HepG2 (cell line): ENCODE measurements around the gene SPRED2. TPM values are rescaled to one million over a fixed set of nuclear protein-coding genes. Genes with fewer than 3 reads are reported as not detected.

Experiments used
- ARNT ChIP-seq: fragments of 450-650 bp; IDR thresholded peaks from 2 replicates; pipeline ENCODE4 v1.6.1; 2017
- ATM ChIP-seq: fragments of 450-650 bp; IDR thresholded peaks from 2 replicates; pipeline ENCODE4 v1.7.1; 2017; ENCODE audit warnings: mild to moderate bottlenecking, borderline replicate concordance
- CHCHD3 ChIP-seq: sonication (generic); formaldehyde crosslinking; IDR thresholded peaks from 2 replicates; pipeline ENCODE4 v1.8.0; 2022; ENCODE audit warnings: mild to moderate bottlenecking, missing genetic modification reagents, moderate library complexity
- EP300 ChIP-seq, 3 experiments: sonication (generic) in 1 of 3; formaldehyde crosslinking in 1 of 3; IDR thresholded peaks; 2 replicates each; pipeline versions ENCODE4 v1.5.1 to v1.6.1; 2011 to 2020; ENCODE audit warnings: low read depth in 2 of 3, low read length in 2 of 3, borderline replicate concordance in 1 of 3, improper control_type of control experiment in 1 of 3, mild to moderate bottlenecking in 1 of 3, missing genetic modification reagents in 1 of 3, moderate library complexity in 1 of 3
- NCOA5 ChIP-seq: sonication (generic); formaldehyde crosslinking; IDR thresholded peaks from 2 replicates; pipeline ENCODE4 v1.4.0; 2020; ENCODE audit warnings: missing genetic modification reagents
- POLR2G ChIP-seq: fragments of 200-400 bp; formaldehyde crosslinking; IDR thresholded peaks from 2 replicates; pipeline ENCODE4 v1.6.1; 2018; ENCODE audit warnings: mild to moderate bottlenecking, low read depth, low read length, moderate library complexity
- SMC3 ChIP-seq: IDR thresholded peaks from 2 replicates; pipeline ENCODE4 v1.6.1; 2011; ENCODE audit warnings: low read length, improper control_type of control experiment
- SRSF4 ChIP-seq: fragments of 200-400 bp; formaldehyde crosslinking; IDR thresholded peaks from one replicate; pipeline ENCODE4 v1.6.1; 2018; ENCODE audit warnings: mild to moderate bottlenecking, low read depth, low read length, moderate library complexity; ENCODE audit not compliant: poor library complexity, severe bottlenecking
- TMF1 ChIP-seq: sonication (generic); formaldehyde crosslinking; IDR thresholded peaks from 2 replicates; pipeline ENCODE4 v1.8.1; 2022; ENCODE audit warnings: low read depth, missing genetic modification reagents
- ZBTB2 ChIP-seq: sonication (generic); formaldehyde crosslinking; IDR thresholded peaks from 2 replicates; pipeline ENCODE4 v1.8.0; 2022; ENCODE audit warnings: low read depth, missing genetic modification reagents
- ZNF17 ChIP-seq: sonication (generic); formaldehyde crosslinking; IDR thresholded peaks from 2 replicates; pipeline ENCODE4 v1.5.0; 2020; ENCODE audit warnings: mild to moderate bottlenecking, missing genetic modification reagents
- ZNF446 ChIP-seq: sonication (generic); formaldehyde crosslinking; IDR thresholded peaks from 2 replicates; pipeline ENCODE4 v1.5.0; 2020; ENCODE audit warnings: mild to moderate bottlenecking, missing genetic modification reagents
- ZNF530 ChIP-seq: sonication (generic); formaldehyde crosslinking; IDR thresholded peaks from 2 replicates; pipeline ENCODE4 v1.5.0; 2020; ENCODE audit warnings: low read depth, mild to moderate bottlenecking, missing genetic modification reagents
- ZNF574 ChIP-seq: sonication (generic); formaldehyde crosslinking; IDR thresholded peaks from 2 replicates; pipeline ENCODE4 v1.4.0; 2020; ENCODE audit warnings: missing genetic modification reagents
- ZNF768 ChIP-seq: sonication (generic); formaldehyde crosslinking; IDR thresholded peaks from 2 replicates; pipeline ENCODE4 v1.4.0; 2020; ENCODE audit warnings: missing genetic modification reagents
- polyA plus RNA-seq, 8 experiments: library from polyadenylated mRNA; depleted of rRNA in 3 of 8; stranded (reverse) in 7 of 8; unstranded in 1 of 8; fragments of >200 nt; fragmentation: Illumina TruSeq in 4 of 8; extraction: Trizol in 4 of 8; gene quantifications; 2 replicates each; pipeline versions ENCODE4 v1.2.1 to v1.2.3, GENCODE V29; 2011 to 2016; ENCODE audit warnings: low read depth in 4 of 8, missing spikeins in 1 of 8, mixed read lengths in 1 of 8; ENCODE audit not compliant: insufficient read depth in 1 of 8
- total RNA-seq, 5 experiments: library from RNA; depleted of rRNA; stranded (reverse); fragments of >200 nt; fragmentation: Illumina TruSeq; extraction: Trizol; gene quantifications; 2 replicates each; pipeline ENCODE4 v1.2.3, GENCODE V29; 2016; ENCODE audit warnings: low read depth in 1 of 5
- TF ChIP-seq, protein P1 (sequence below): sonication (generic); formaldehyde crosslinking; IDR thresholded peaks from 2 replicates; pipeline ENCODE4 v1.5.0; 2020; ENCODE audit warnings: mild to moderate bottlenecking, missing genetic modification reagents, borderline replicate concordance
- TF ChIP-seq, protein P2 (sequence below): sonication (generic); formaldehyde crosslinking; IDR thresholded peaks from 2 replicates; pipeline ENCODE4 v1.5.1; 2020; ENCODE audit warnings: missing genetic modification reagents, mild to moderate bottlenecking, borderline replicate concordance
- TF ChIP-seq, protein P3 (sequence below): sonication (generic); formaldehyde crosslinking; IDR thresholded peaks from 2 replicates; pipeline ENCODE4 v1.4.0; 2020; ENCODE audit warnings: mild to moderate bottlenecking, missing genetic modification reagents

The SPRED2 gene
- total and polyA plus RNA-seq, 2 of the 13 experiments (the other 11 are each of a cell fraction or from before 2014, with no cell fraction given): 13.0 to 37.0 TPM

DNA sequence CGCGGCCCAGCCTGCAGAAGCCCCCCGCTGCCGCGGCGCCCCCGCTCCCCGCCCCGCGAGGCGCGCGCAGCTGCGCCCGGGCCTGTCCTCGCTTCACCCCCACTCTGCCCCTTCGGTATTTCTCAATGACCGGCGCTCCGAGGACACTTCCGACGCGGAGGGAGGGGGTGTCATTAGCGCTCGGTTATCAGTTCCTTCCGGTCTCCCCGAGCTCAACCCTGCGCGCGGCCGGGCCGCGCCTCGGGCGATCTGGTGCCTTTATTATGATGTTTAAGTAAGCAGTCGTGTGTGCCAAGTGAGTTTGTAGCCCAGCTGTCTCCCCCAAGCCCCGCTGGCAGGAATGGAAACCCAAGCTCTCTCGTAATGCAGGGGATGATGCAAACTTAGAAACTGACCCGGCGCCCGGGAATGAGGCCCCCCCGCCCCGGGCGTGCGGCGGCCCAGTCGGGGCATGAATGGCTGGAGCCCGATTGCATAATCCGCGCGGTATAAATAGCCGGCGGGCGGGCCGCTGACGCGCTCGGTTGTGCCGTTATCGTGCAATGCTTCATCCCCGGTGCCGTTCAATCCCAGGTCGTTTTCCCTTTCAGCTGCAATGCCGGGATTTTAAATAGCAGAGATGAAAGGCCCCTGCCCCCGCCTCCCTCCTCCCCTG lies 3.9 kb upstream of the SPRED2 start (continued):
- TF ChIP-seq, protein P1, sequence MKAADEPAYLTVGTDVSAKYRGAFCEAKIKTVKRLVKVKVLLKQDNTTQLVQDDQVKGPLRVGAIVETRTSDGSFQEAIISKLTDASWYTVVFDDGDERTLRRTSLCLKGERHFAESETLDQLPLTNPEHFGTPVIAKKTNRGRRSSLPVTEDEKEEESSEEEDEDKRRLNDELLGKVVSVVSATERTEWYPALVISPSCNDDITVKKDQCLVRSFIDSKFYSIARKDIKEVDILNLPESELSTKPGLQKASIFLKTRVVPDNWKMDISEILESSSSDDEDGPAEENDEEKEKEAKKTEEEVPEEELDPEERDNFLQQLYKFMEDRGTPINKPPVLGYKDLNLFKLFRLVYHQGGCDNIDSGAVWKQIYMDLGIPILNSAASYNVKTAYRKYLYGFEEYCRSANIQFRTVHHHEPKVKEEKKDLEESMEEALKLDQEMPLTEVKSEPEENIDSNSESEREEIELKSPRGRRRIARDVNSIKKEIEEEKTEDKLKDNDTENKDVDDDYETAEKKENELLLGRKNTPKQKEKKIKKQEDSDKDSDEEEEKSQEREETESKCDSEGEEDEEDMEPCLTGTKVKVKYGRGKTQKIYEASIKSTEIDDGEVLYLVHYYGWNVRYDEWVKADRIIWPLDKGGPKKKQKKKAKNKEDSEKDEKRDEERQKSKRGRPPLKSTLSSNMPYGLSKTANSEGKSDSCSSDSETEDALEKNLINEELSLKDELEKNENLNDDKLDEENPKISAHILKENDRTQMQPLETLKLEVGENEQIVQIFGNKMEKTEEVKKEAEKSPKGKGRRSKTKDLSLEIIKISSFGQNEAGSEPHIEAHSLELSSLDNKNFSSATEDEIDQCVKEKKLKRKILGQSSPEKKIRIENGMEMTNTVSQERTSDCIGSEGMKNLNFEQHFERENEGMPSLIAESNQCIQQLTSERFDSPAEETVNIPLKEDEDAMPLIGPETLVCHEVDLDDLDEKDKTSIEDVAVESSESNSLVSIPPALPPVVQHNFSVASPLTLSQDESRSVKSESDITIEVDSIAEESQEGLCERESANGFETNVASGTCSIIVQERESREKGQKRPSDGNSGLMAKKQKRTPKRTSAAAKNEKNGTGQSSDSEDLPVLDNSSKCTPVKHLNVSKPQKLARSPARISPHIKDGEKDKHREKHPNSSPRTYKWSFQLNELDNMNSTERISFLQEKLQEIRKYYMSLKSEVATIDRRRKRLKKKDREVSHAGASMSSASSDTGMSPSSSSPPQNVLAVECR (CRISPR knock-in tag): peak; percentile 68; the same call in 1 of the 2 replicates
- TF ChIP-seq, protein P2, sequence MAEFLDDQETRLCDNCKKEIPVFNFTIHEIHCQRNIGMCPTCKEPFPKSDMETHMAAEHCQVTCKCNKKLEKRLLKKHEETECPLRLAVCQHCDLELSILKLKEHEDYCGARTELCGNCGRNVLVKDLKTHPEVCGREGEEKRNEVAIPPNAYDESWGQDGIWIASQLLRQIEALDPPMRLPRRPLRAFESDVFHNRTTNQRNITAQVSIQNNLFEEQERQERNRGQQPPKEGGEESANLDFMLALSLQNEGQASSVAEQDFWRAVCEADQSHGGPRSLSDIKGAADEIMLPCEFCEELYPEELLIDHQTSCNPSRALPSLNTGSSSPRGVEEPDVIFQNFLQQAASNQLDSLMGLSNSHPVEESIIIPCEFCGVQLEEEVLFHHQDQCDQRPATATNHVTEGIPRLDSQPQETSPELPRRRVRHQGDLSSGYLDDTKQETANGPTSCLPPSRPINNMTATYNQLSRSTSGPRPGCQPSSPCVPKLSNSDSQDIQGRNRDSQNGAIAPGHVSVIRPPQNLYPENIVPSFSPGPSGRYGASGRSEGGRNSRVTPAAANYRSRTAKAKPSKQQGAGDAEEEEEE: 0 out of 2 replicates have a peak, but pooled peaks have one; percentile 9
- TF ChIP-seq ARNT (no peak), ZNF530 (no peak), SRSF4 (no peak), TMF1 (CRISPR knock-in tag) (peak; percentile 74; the same call in 1 of the 2 replicates), POLR2G (peak; percentile 89), ZNF446 (CRISPR knock-in tag) (peak; percentile 93), SMC3 (peak; percentile 48; the same call in 1 of the 2 replicates), ZNF17 (CRISPR knock-in tag) (no peak), ZNF574 (CRISPR knock-in tag) (peak; percentile 68), ZNF768 (CRISPR knock-in tag) (peak; percentile 24; the same call in 1 of the 2 replicates), CHCHD3 (CRISPR knock-in tag) (no peak), NCOA5 (CRISPR knock-in tag) (no peak), ATM (no peak), EP300 (IDR thresholded peaks at IDR 0.05; ENCODE audit: low read depth in 2 of 2, low read length in 2 of 2) (peak; percentile 60 to 81; a peak in 2 of 4 replicates), EP300 (CRISPR knock-in tag; IDR thresholded peaks at IDR 0.05; ENCODE audit: borderline replicate concordance) (peak; percentile 63; the same call in 1 of the 2 replicates), ZBTB2 (peak; percentile 94)
- TF ChIP-seq, protein P3, sequence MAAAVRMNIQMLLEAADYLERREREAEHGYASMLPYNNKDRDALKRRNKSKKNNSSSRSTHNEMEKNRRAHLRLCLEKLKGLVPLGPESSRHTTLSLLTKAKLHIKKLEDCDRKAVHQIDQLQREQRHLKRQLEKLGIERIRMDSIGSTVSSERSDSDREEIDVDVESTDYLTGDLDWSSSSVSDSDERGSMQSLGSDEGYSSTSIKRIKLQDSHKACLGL (CRISPR knock-in tag): 0 out of 2 replicates have a peak, but pooled peaks have one; percentile 11
